SU-DHL-6 (cell line): ENCODE measurements around the gene ITGAE.

Source experiments
- H2AFZ ChIP-seq: fragments of 200-600 bp; sonication (generic); 2 replicates; pipeline ENCODE4 v1.6.1; 2014; ENCODE audit warnings: low read depth, mild to moderate bottlenecking, moderate library complexity, mixed read lengths, antibody characterized with exemption, low read length; ENCODE audit not compliant: severe bottlenecking
- H3F3A ChIP-seq: fragments of 200-600 bp; shearing (Covaris generic); 2 replicates; pipeline ENCODE4 v1.6.0; 2016; ENCODE audit warnings: antibody characterized with exemption, mild to moderate bottlenecking; ENCODE audit not compliant: insufficient read depth
- H3K27ac ChIP-seq: fragments of 200-600 bp; sonication (generic); 2 replicates; pipeline ENCODE4 v1.5.1; 2016; ENCODE audit warnings: low read depth, mild to moderate bottlenecking, low read length, moderate library complexity, mixed read lengths
- H3K27me3 ChIP-seq: fragments of 200-600 bp; sonication (generic), shearing (Covaris generic); 2 replicates; pipeline ENCODE4 v1.6.0; 2014; ENCODE audit warnings: mild to moderate bottlenecking, low read length
- H3K36me3 ChIP-seq: fragments of 200-600 bp; sonication (generic); 2 replicates; pipeline ENCODE4 v1.6.1; 2014; ENCODE audit warnings: mild to moderate bottlenecking, low read length, mixed read lengths
- H3K4me2 ChIP-seq: fragments of 300-600, 200-600 bp; shearing (Covaris generic), sonication (generic); 2 replicates; pipeline ENCODE4 v1.6.0; 2014; ENCODE audit warnings: low read length, low read depth, mild to moderate bottlenecking; ENCODE audit not compliant: poor library complexity, severe bottlenecking
- H3K4me3 ChIP-seq: fragments of 200-600 bp; sonication (generic); 2 replicates; pipeline ENCODE4 v1.5.1; 2014; ENCODE audit warnings: antibody characterized with exemption, low read length, mild to moderate bottlenecking, mixed read lengths; ENCODE audit not compliant: insufficient read depth, poor library complexity, severe bottlenecking
- H3K79me2 ChIP-seq: fragments of 200-600 bp; sonication (generic); 2 replicates; pipeline ENCODE4 v1.6.1; 2014; ENCODE audit warnings: mild to moderate bottlenecking, low read length, moderate library complexity; ENCODE audit not compliant: insufficient read depth
- H3K9ac ChIP-seq: fragments of 200-600 bp; sonication (generic); 2 replicates; pipeline ENCODE4 v1.7.0; 2014; ENCODE audit warnings: mild to moderate bottlenecking, low read length
- H3K9me2 ChIP-seq: fragments of 200-600 bp; sonication (generic); replicated peaks from 2 replicates; pipeline ENCODE4 v1.6.1; 2014; ENCODE audit warnings: low read length; ENCODE audit not compliant: insufficient read depth
- H3K9me3 ChIP-seq: fragments of 200-600 bp; sonication (generic); 2 replicates; pipeline ENCODE4 v1.6.1; 2014; ENCODE audit warnings: low read length, mixed read lengths; ENCODE audit not compliant: insufficient read depth
- H4K20me1 ChIP-seq: fragments of 200-600 bp; sonication (generic); 2 replicates; pipeline ENCODE4 v1.6.1; 2014; ENCODE audit warnings: low read depth, mild to moderate bottlenecking, antibody characterized with exemption, low read length, moderate library complexity, mixed read lengths
- CTCF ChIP-seq: fragments of 200-600 bp; sonication (generic); IDR thresholded peaks from one replicate; pipeline ENCODE4 v1.5.1; 2017; ENCODE audit warnings: antibody characterized with exemption, mild to moderate bottlenecking, low read length, moderate library complexity; ENCODE audit not compliant: insufficient read depth, poor library complexity, severe bottlenecking
- EZH2phosphoT487 ChIP-seq: fragments of 200-600 bp; sonication (generic), shearing (Covaris generic); conservative IDR thresholded peaks from 2 replicates; pipeline ENCODE4 v1.6.1; 2018; ENCODE audit warnings: mild to moderate bottlenecking, antibody characterized with exemption, low read length, moderate library complexity, mixed read lengths

ITGAE gene

GRCh38 chr17:3740611-3741073, 60.3 kb downstream of the ITGAE start:
- Histone ChIP-seq H3K9ac (no peak overlapping the region), H3K9me2 (no peaks in the 10 kb centered on the region), H2AFZ (no peak overlapping the region), H4K20me1 (no peaks in the 10 kb centered on the region), H3K4me2 (no peak overlapping the region), H3F3A (no peaks in the 10 kb centered on the region), H3K27me3 (no peaks in the 10 kb centered on the region), H3K36me3 (no peaks in the 10 kb centered on the region), H3K79me2 (no peaks in the 10 kb centered on the region), H3K4me3 (no peak overlapping the region), H3K9me3 (no peaks in the 10 kb centered on the region), H3K27ac (no peak overlapping the region)
- TF ChIP-seq CTCF (no peak), EZH2phosphoT487 (no peak)

- no peak overlapping the region for H3K9ac ChIP-seq
Measured at GRCh38 chr17:3739422-3740124, 61.4 kb downstream of the ITGAE start.

GRCh38 chr17:3738562-3739295, 62.3 kb downstream of the ITGAE start:
- Histone ChIP-seq H2AFZ (no peak overlapping the region), H3F3A (no peaks in the 10 kb centered on the region), H3K27me3 (no peaks in the 10 kb centered on the region), H3K9me2 (no peaks in the 10 kb centered on the region), H3K36me3 (no peaks in the 10 kb centered on the region), H3K4me2 (no peak overlapping the region), H3K9ac (no peak overlapping the region), H3K27ac (no peak overlapping the region), H3K9me3 (no peaks in the 10 kb centered on the region), H4K20me1 (no peaks in the 10 kb centered on the region), H3K4me3 (no peak overlapping the region), H3K79me2 (no peaks in the 10 kb centered on the region)
- TF ChIP-seq CTCF (no peak), EZH2phosphoT487 (no peak)

More at GRCh38 chr17:3739422-3740124, 61.4 kb downstream of the ITGAE start:
- Histone ChIP-seq H2AFZ (no peak overlapping the region), H3K27me3 (no peaks in the 10 kb centered on the region), H3K79me2 (no peaks in the 10 kb centered on the region), H3K9me3 (no peaks in the 10 kb centered on the region), H3K27ac (no peak overlapping the region), H3K4me2 (no peak overlapping the region), H3K36me3 (no peaks in the 10 kb centered on the region), H3F3A (no peaks in the 10 kb centered on the region), H3K4me3 (no peak overlapping the region), H4K20me1 (no peaks in the 10 kb centered on the region), H3K9me2 (no peaks in the 10 kb centered on the region)
- no peak for TF ChIP-seq CTCF
